ENCODE data around the gene DCAF17. TPM values are rescaled to one million over a fixed set of nuclear protein-coding genes. Genes with fewer than 3 reads are reported as not detected.

The DCAF17 gene
- total RNA-seq, 1 experiment from 2014 or later = 20.8 TPM

- intact Hi-C loops (cut with micrococcal nuclease) = no loop called here
- CTCF ChIA-PET = interaction anchor here (0.7 kb wide), 1 partner anchor 902 kb away, joined by 3 read pairs; no protein-coding TSS in a partner anchor
- Mint-ChIP-seq H3K27ac (ENCODE audit: low read depth, unreplicated experiment) (peak overlapping the region; percentile 9), H3K27me3 (ENCODE audit: insufficient read depth, unreplicated experiment) (no peaks in the 10 kb centered on the region), H3K36me3 (ENCODE audit: insufficient read depth, unreplicated experiment) (peaks cover 83% of the 10 kb centered on the region), H3K9me3 (ENCODE audit: unreplicated experiment) (no peaks in the 10 kb centered on the region), H3K4me3 (ENCODE audit: unreplicated experiment) (no peak overlapping the region), H3K4me1 (ENCODE audit: insufficient read depth, unreplicated experiment) (no peaks in the 10 kb centered on the region)
- DNase-seq (ENCODE audit: unreplicated experiment) = no peak
- POLR2A ChIA-PET = no interaction called here
- no peak for TF ChIP-seq CTCF (IDR thresholded peaks at IDR 0.05; ENCODE audit: unreplicated experiment)
- no TSS peak for BruUV-seq (replicated peaks)
These were observed 17.0 kb downstream of the DCAF17 start for GRCh38 chr2:171451074-171451473.

GRCh38 chr2:171452773-171453172 is 18.7 kb downstream of the DCAF17 start:
- Mint-ChIP-seq H3K9me3 (ENCODE audit: unreplicated experiment) (no peaks in the 10 kb centered on the region), H3K4me1 (ENCODE audit: insufficient read depth, unreplicated experiment) (no peaks in the 10 kb centered on the region), H3K27ac (ENCODE audit: low read depth, unreplicated experiment) (no peak overlapping the region), H3K4me3 (ENCODE audit: unreplicated experiment) (no peak overlapping the region), H3K27me3 (ENCODE audit: insufficient read depth, unreplicated experiment) (no peaks in the 10 kb centered on the region), H3K36me3 (ENCODE audit: insufficient read depth, unreplicated experiment) (peaks cover 76% of the 10 kb centered on the region)
- intact Hi-C loops (cut with micrococcal nuclease) = no loop called here
- ChIA-PET POLR2A (interaction anchor here (0.8 to 1.8 kb wide), 3 partner anchors 8 to 70 kb away, joined by 3 to 6 read pairs (median 4); partner anchors contain the start of genes CYBRD1, DCAF17 and METTL8), CTCF (interaction anchor here (0.6 kb wide), 1 partner anchor 147 kb away, joined by 5 read pairs; no protein-coding TSS in a partner anchor)
- DNase-seq (ENCODE audit: unreplicated experiment) = no peak
- no peak for TF ChIP-seq CTCF (IDR thresholded peaks at IDR 0.05; ENCODE audit: unreplicated experiment)
- no TSS peak for BruUV-seq (replicated peaks)

GRCh38 chr2:171459498-171459897 is 25.5 kb downstream of the DCAF17 start:
- DNase-seq (ENCODE audit: unreplicated experiment) = no peak
- Mint-ChIP-seq H3K4me1 (ENCODE audit: insufficient read depth, unreplicated experiment) (no peaks in the 10 kb centered on the region), H3K27ac (ENCODE audit: low read depth, unreplicated experiment) (no peak overlapping the region), H3K9me3 (ENCODE audit: unreplicated experiment) (no peaks in the 10 kb centered on the region), H3K27me3 (ENCODE audit: insufficient read depth, unreplicated experiment) (no peaks in the 10 kb centered on the region), H3K4me3 (ENCODE audit: unreplicated experiment) (no peak overlapping the region), H3K36me3 (ENCODE audit: insufficient read depth, unreplicated experiment) (peaks cover 40% of the 10 kb centered on the region)
- no TSS peak for BruUV-seq (replicated peaks)
- POLR2A ChIA-PET = interaction anchor here (1.0 kb wide), 1 partner anchor 57 kb away, joined by 4 read pairs; no protein-coding TSS in a partner anchor
- intact Hi-C loops (cut with micrococcal nuclease) = no loop called here
- no peak for TF ChIP-seq CTCF (IDR thresholded peaks at IDR 0.05; ENCODE audit: unreplicated experiment)
- CTCF ChIA-PET = interaction anchor here (0.7 kb wide), 1 partner anchor 515 kb away, joined by 4 read pairs; no protein-coding TSS in a partner anchor

GRCh38 chr2:171460537-171460936 is 26.5 kb downstream of the DCAF17 start:
- ChIA-PET CTCF (no interaction called here), POLR2A (interaction anchor here (1.4 kb wide), 1 partner anchor 8 kb away, joined by 6 read pairs; no protein-coding TSS in a partner anchor)
- Mint-ChIP-seq H3K4me1 (ENCODE audit: insufficient read depth, unreplicated experiment) (no peaks in the 10 kb centered on the region), H3K27ac (ENCODE audit: low read depth, unreplicated experiment) (no peak overlapping the region), H3K27me3 (ENCODE audit: insufficient read depth, unreplicated experiment) (no peaks in the 10 kb centered on the region), H3K9me3 (ENCODE audit: unreplicated experiment) (no peaks in the 10 kb centered on the region), H3K36me3 (ENCODE audit: insufficient read depth, unreplicated experiment) (peaks cover 34% of the 10 kb centered on the region), H3K4me3 (ENCODE audit: unreplicated experiment) (no peak overlapping the region)
- TF ChIP-seq CTCF (IDR thresholded peaks at IDR 0.05; ENCODE audit: unreplicated experiment) = no peak
- DNase-seq (ENCODE audit: unreplicated experiment) = no peak
- BruUV-seq (replicated peaks) = no TSS peak
- intact Hi-C loops (cut with micrococcal nuclease) = no loop called here
